ENCODE results near the gene AAMDC.

- peak in 1 of 3 donors; percentile 73 for TF ChIP-seq POLR2A (IDR thresholded peaks at IDR 0.05)
- TF ChIP-seq, protein P1, sequence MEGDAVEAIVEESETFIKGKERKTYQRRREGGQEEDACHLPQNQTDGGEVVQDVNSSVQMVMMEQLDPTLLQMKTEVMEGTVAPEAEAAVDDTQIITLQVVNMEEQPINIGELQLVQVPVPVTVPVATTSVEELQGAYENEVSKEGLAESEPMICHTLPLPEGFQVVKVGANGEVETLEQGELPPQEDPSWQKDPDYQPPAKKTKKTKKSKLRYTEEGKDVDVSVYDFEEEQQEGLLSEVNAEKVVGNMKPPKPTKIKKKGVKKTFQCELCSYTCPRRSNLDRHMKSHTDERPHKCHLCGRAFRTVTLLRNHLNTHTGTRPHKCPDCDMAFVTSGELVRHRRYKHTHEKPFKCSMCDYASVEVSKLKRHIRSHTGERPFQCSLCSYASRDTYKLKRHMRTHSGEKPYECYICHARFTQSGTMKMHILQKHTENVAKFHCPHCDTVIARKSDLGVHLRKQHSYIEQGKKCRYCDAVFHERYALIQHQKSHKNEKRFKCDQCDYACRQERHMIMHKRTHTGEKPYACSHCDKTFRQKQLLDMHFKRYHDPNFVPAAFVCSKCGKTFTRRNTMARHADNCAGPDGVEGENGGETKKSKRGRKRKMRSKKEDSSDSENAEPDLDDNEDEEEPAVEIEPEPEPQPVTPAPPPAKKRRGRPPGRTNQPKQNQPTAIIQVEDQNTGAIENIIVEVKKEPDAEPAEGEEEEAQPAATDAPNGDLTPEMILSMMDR (IDR thresholded peaks at IDR 0.05 in 8 of 11, conservative IDR thresholded peaks at IDR 0.05 in 3 of 11), result peak in 8 of 11 experiments; percentile 15 to 56 (median 40)
Measured at GRCh38 chr11:77819411-77819920, 1.5 kb upstream of the AAMDC start.
